HepG2 (cell line): ENCODE data around the gene SERTAD1.

Experiments
- CEBPB ChIP-seq: IDR thresholded peaks from 2 replicates; pipeline ENCODE4 v1.6.1; 2011; ENCODE audit warnings: low read depth, low read length, improper control_type of control experiment, borderline replicate concordance
- ESRRA ChIP-seq: sonication (generic); formaldehyde crosslinking; IDR thresholded peaks from 2 replicates; pipeline ENCODE4 v1.5.1; 2020; ENCODE audit warnings: mild to moderate bottlenecking, low read depth, missing genetic modification reagents
- TF ChIP-seq, protein P1 (sequence below): IDR thresholded peaks from 2 replicates; pipeline ENCODE4 v1.6.1; 2012; ENCODE audit warnings: inconsistent platforms

DNA sequence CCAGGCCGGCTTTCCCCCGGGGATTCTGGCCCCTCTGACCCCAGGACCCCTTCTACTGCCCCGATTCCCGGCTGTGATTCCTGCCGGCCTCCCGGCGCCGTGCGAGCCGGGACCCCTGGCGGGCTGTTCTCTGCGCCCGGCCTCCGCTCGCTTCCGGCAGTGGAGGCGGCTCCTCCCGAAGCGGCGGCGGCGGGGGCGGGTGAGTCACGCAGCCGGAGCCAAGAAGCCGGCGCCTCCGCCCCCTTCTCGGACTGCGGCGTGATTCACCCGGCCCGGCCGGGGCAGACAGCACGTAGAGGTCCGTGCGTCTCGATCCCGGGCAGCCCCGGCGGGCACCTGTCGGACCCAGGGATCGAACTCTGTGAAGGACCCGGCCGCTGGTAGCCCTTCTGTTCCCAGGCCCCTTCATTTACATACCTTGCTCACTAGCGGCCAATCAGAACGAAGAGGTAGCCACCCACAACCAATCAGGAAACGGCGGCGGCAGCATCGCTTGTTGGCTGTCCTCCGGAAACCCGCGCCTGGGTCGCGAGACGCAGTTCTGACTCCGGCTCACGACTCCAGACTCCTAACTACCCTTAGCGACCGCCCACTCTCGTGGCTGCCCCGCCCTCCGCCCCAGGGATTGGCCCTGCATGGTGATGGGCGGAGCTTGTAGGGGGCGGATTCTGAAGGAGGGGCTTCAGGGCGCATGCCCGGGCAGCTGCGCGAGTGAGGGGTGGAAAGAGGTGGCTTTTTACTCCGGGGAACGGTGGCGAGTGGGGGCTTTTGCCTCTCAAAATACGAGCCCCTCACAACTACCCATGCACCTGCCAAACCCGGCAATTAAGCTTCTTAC, at the start of gene SERTAD1:
- TF ChIP-seq, protein P1, sequence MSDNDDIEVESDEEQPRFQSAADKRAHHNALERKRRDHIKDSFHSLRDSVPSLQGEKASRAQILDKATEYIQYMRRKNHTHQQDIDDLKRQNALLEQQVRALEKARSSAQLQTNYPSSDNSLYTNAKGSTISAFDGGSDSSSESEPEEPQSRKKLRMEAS = peak; percentile 65
- TF ChIP-seq CEBPB = no peak
- no peak; the same call in 1 of the 2 replicates for TF ChIP-seq ESRRA (CRISPR knock-in tag)
